HepG2 (cell line): ENCODE results near the gene DOCK1. TPM values are rescaled to one million over a fixed set of nuclear protein-coding genes. Genes with fewer than 3 reads are reported as not detected.

Experiments used
- ATAC-seq: fragments of 200-7000 bp; cut with Tn5 transposase; 3 replicates; pipeline ENCODE4 v1.9.1; 2020; ENCODE audit warnings: mild to moderate bottlenecking, moderate library complexity
- BruUV-seq: library from RNA; stranded (reverse); fragments of 400-500 nt; replicated peaks from 2 replicates; lab custom pipeline; 2021; lab: Mats Ljungman, UMichigan
- CTCF ChIA-PET: fragments of 300-600 bp; formaldehyde crosslinking; extraction: SDS; loops from one replicate; lab custom pipeline; 2021; ENCODE audit warnings: low total read pairs, inconsistent platforms, low intra/inter-chr PET ratio; lab: Yijun Ruan, JAX
- POLR2A ChIA-PET: fragments of 350-600 bp; sonication (Branson Sonifier 250); formaldehyde crosslinking; loops from one replicate; lab custom pipeline; 2020; ENCODE audit warnings: antibody characterized with exemption, inconsistent platforms; lab: Yijun Ruan, JAX
- DNase-seq: peaks from one replicate; pipeline ENCODE4 v3.0.0-alpha.2; 2015; ENCODE audit warnings: low spot score
- FAIRE-seq: peaks from 3 replicates; lab custom pipeline; 2011; peaks lifted over from hg19 to GRCh38; lab: Jason Lieb, UNC
- H2AFZ ChIP-seq: one replicate; pipeline ENCODE4 v1.6.1; 2011; ENCODE audit warnings: low read length, inconsistent platforms
- H3K27ac ChIP-seq: fragments of 300-600 bp; 3 replicates; pipeline ENCODE4 v1.8.0; 2011; ENCODE audit warnings: mixed run types, mild to moderate bottlenecking, mixed read lengths, low read length, inconsistent platforms; ENCODE audit not compliant: insufficient read depth; ENCODE audit errors: extremely low read length
- H3K27me3 ChIP-seq, 2 experiments: fragments of 200-600 bp in 1 of 2; 2 replicates in 1 of 2; 3 replicates in 1 of 2; pipeline versions ENCODE4 v1.6.0 to v1.8.0; 2011; ENCODE audit warnings: low read length in 2 of 2, mild to moderate bottlenecking in 2 of 2, moderate library complexity in 2 of 2, inconsistent platforms in 1 of 2; ENCODE audit not compliant: insufficient read depth in 2 of 2, control insufficient read depth in 1 of 2
- H3K36me3 ChIP-seq, 2 experiments: fragments of 200-600 bp in 1 of 2; replicated peaks in 1 of 2; 2 replicates in 1 of 2; 3 replicates in 1 of 2; pipeline versions ENCODE4 v1.5.1 to v1.8.0; 2011; ENCODE audit warnings: low read length in 2 of 2, inconsistent platforms in 1 of 2; ENCODE audit not compliant: insufficient read depth in 2 of 2, control insufficient read depth in 1 of 2
- H3K4me1 ChIP-seq: 2 replicates; pipeline ENCODE4 v1.5.1; 2012; ENCODE audit warnings: low read length, inconsistent platforms; ENCODE audit not compliant: insufficient read depth
- H3K4me2 ChIP-seq: 2 replicates; pipeline ENCODE4 v1.6.0; 2011; ENCODE audit warnings: low read depth, low read length, inconsistent platforms
- H3K4me3 ChIP-seq, 3 experiments: fragments of 200-600 bp in 1 of 3; sonication (generic), shearing (Covaris generic) in 1 of 3; replicated peaks in 1 of 3; 2 replicates each; pipeline ENCODE4 v1.5.1; 2011 to 2016; ENCODE audit warnings: low read length in 3 of 3, inconsistent platforms in 2 of 3, low read depth in 2 of 3, mild to moderate bottlenecking in 2 of 3, control low read depth in 1 of 3, mixed read lengths in 1 of 3; ENCODE audit not compliant: insufficient read depth in 1 of 3
- H3K79me2 ChIP-seq: one replicate; pipeline ENCODE4 v1.6.1; 2011; ENCODE audit warnings: low read length, inconsistent platforms; ENCODE audit not compliant: insufficient read depth
- H3K9ac ChIP-seq: 2 replicates; pipeline ENCODE4 v1.6.0; 2011; ENCODE audit warnings: mild to moderate bottlenecking, low read depth, low read length, inconsistent platforms; ENCODE audit not compliant: insufficient read depth
- H3K9me3 ChIP-seq: 2 replicates; pipeline ENCODE4 v1.5.1; 2012; ENCODE audit warnings: mild to moderate bottlenecking, low read length
- H4K20me1 ChIP-seq: 2 replicates; pipeline ENCODE4 v1.6.0; 2011; ENCODE audit warnings: inconsistent platforms, mild to moderate bottlenecking, low read length, moderate library complexity; ENCODE audit not compliant: insufficient read depth
- AGO2 ChIP-seq: fragments of 200-400 bp; formaldehyde crosslinking; optimal IDR thresholded peaks from 2 replicates; pipeline ENCODE3; 2017; ENCODE audit warnings: mild to moderate bottlenecking, low read depth, low read length, moderate library complexity
- AKAP8 ChIP-seq: sonication (generic); formaldehyde crosslinking; IDR thresholded peaks from 2 replicates; pipeline ENCODE4 v1.5.1; 2020; ENCODE audit warnings: mild to moderate bottlenecking, missing genetic modification reagents
- NONO ChIP-seq, 2 experiments: fragments of 450-650 bp in 1 of 2; sonication (generic) in 1 of 2; formaldehyde crosslinking in 1 of 2; IDR thresholded peaks in 1 of 2; conservative IDR thresholded peaks in 1 of 2; 2 replicates each; pipeline versions ENCODE4 v1.6.1 to v1.8.0; 2017 to 2022; ENCODE audit warnings: mild to moderate bottlenecking in 1 of 2, missing genetic modification reagents in 1 of 2, moderate library complexity in 1 of 2
- ZBTB3 ChIP-seq: sonication (generic); formaldehyde crosslinking; IDR thresholded peaks from 2 replicates; pipeline ENCODE4 v1.4.0; 2020; ENCODE audit warnings: low read depth, mild to moderate bottlenecking, moderate library complexity, missing genetic modification reagents, borderline replicate concordance
- ZNF460 ChIP-seq: sonication (generic); formaldehyde crosslinking; IDR thresholded peaks from 2 replicates; pipeline ENCODE4 v1.5.1; 2020; ENCODE audit warnings: missing genetic modification reagents, mild to moderate bottlenecking, borderline replicate concordance
- WGBS: methylation state at CpG from one replicate; pipeline ENCODE4 v1.1.6; 2017; ENCODE audit warnings: low lambda C conversion rate; 5-methylcytosine and 5-hydroxymethylcytosine counted together
- in situ Hi-C: cut with HindIII; loops from 2 replicates; pipeline ENCODE4 v1.10.0; 2017; ENCODE audit warnings: low pct_unique_long_range_greater_than_20kb; ENCODE audit not compliant: extremely low pct_ligation_motif_present
- intact Hi-C: fragments of 100-400 bp; cut with micrococcal nuclease; formaldehyde crosslinking; loops from one replicate; pipeline ENCODE4 v1.10.0; 2022; ENCODE audit not compliant: unreplicated experiment
- polyA plus RNA-seq, 8 experiments: library from polyadenylated mRNA; depleted of rRNA in 3 of 8; stranded (reverse) in 7 of 8; unstranded in 1 of 8; fragments of >200 nt; fragmentation: Illumina TruSeq in 4 of 8; extraction: Trizol in 4 of 8; gene quantifications; 2 replicates each; pipeline versions ENCODE4 v1.2.1 to v1.2.3, GENCODE V29; 2011 to 2016; ENCODE audit warnings: low read depth in 4 of 8, missing spikeins in 1 of 8, mixed read lengths in 1 of 8; ENCODE audit not compliant: insufficient read depth in 1 of 8
- total RNA-seq, 5 experiments: library from RNA; depleted of rRNA; stranded (reverse); fragments of >200 nt; fragmentation: Illumina TruSeq; extraction: Trizol; gene quantifications; 2 replicates each; pipeline ENCODE4 v1.2.3, GENCODE V29; 2016; ENCODE audit warnings: low read depth in 1 of 5
- TF ChIP-seq, protein P1 (sequence below): sonication (generic); formaldehyde crosslinking; IDR thresholded peaks from 2 replicates; pipeline ENCODE4 v1.5.0; 2020; ENCODE audit warnings: mild to moderate bottlenecking, missing genetic modification reagents, borderline replicate concordance
- TF ChIP-seq, protein P2 (sequence below): sonication (generic); formaldehyde crosslinking; IDR thresholded peaks from 2 replicates; pipeline ENCODE4 v1.8.0; 2022; ENCODE audit warnings: mild to moderate bottlenecking, missing genetic modification reagents, borderline replicate concordance

Gene DOCK1
- total and polyA plus RNA-seq, 2 of the 13 experiments (the other 11 are each of a cell fraction or from before 2014, with no cell fraction given), result 8.3 to 25.5 TPM

DNA sequence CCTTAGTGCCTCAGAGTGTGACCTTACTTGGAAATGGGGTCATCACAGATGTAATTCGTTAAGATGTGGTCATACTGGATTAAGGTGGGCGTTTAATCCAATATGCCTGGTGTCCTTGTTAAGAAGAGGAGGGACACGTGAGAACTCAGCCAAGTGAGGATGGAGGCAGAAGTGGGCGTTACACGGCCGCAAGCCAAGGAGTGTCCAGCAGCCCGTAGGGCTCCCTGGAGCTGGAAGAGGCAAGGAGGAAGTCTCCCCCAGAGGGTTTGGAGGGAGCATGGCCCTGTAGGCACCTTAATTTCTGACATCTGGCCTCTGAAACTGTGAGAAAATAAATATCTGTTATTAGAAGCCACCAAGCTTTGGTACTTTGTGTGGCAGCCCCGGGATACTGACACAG lies 21.3 kb downstream of the DOCK1 start:
- H3K27me3 ChIP-seq, result no peaks in the 10 kb centered on the region
- ATAC-seq, result no peak
- H2AFZ ChIP-seq, result no peak overlapping the region
- H3K9ac ChIP-seq, result no peak overlapping the region
- H3K4me3 ChIP-seq, result no peak overlapping the region
- 98% methylated on average over 8 of the region's 8 CpGs for WGBS
- no peaks in the 10 kb centered on the region for H3K9me3 ChIP-seq
- TF ChIP-seq, protein P1, sequence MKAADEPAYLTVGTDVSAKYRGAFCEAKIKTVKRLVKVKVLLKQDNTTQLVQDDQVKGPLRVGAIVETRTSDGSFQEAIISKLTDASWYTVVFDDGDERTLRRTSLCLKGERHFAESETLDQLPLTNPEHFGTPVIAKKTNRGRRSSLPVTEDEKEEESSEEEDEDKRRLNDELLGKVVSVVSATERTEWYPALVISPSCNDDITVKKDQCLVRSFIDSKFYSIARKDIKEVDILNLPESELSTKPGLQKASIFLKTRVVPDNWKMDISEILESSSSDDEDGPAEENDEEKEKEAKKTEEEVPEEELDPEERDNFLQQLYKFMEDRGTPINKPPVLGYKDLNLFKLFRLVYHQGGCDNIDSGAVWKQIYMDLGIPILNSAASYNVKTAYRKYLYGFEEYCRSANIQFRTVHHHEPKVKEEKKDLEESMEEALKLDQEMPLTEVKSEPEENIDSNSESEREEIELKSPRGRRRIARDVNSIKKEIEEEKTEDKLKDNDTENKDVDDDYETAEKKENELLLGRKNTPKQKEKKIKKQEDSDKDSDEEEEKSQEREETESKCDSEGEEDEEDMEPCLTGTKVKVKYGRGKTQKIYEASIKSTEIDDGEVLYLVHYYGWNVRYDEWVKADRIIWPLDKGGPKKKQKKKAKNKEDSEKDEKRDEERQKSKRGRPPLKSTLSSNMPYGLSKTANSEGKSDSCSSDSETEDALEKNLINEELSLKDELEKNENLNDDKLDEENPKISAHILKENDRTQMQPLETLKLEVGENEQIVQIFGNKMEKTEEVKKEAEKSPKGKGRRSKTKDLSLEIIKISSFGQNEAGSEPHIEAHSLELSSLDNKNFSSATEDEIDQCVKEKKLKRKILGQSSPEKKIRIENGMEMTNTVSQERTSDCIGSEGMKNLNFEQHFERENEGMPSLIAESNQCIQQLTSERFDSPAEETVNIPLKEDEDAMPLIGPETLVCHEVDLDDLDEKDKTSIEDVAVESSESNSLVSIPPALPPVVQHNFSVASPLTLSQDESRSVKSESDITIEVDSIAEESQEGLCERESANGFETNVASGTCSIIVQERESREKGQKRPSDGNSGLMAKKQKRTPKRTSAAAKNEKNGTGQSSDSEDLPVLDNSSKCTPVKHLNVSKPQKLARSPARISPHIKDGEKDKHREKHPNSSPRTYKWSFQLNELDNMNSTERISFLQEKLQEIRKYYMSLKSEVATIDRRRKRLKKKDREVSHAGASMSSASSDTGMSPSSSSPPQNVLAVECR (CRISPR knock-in tag), result no peak
- TF ChIP-seq AGO2 (no peak), AKAP8 (CRISPR knock-in tag) (no peak), ZNF460 (no peak), NONO (IDR thresholded peaks at IDR 0.05) (no peak), NONO (CRISPR knock-in tag; conservative IDR thresholded peaks at IDR 0.05) (no peak), ZBTB3 (CRISPR knock-in tag) (no peak)
- TF ChIP-seq, protein P2, sequence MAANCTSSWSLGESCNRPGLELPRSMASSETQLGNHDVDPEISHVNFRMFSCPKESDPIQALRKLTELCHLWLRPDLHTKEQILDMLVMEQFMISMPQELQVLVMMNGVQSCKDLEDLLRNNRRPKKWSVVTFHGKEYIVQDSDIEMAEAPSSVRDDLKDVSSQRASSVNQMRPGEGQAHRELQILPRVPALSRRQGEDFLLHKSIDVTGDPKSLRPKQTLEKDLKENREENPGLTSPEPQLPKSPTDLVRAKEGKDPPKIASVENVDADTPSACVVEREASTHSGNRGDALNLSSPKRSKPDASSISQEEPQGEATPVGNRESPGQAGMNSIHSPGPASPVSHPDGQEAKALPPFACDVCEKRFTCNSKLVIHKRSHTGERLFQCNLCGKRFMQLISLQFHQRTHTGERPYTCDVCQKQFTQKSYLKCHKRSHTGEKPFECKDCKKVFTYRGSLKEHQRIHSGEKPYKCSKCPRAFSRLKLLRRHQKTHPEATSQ, result no peak
- TF ChIP-seq, all 625 proteins: peak for 0
- Histone ChIP-seq H3K36me3 (peaks cover 6 to 14% of the 10 kb centered on the region in 2 experiments), H3K27ac (no peak overlapping the region), H3K79me2 (peaks cover 26% of the 10 kb centered on the region), H4K20me1 (no peaks in the 10 kb centered on the region; the same call in 1 of the 2 replicates), H3K4me2 (no peak overlapping the region), H3K4me1 (peaks cover 28% of the 10 kb centered on the region)
- intact Hi-C loops, result no loop called here
- DNase-seq (no peak), FAIRE-seq (no peak)
- BruUV-seq, result no TSS peak
- in situ Hi-C loops, result no loop called here
- ChIA-PET CTCF (no interaction called here), POLR2A (no interaction called here)
